ENCODE results near the gene UBE2E2.

The UBE2E2 gene

DNA sequence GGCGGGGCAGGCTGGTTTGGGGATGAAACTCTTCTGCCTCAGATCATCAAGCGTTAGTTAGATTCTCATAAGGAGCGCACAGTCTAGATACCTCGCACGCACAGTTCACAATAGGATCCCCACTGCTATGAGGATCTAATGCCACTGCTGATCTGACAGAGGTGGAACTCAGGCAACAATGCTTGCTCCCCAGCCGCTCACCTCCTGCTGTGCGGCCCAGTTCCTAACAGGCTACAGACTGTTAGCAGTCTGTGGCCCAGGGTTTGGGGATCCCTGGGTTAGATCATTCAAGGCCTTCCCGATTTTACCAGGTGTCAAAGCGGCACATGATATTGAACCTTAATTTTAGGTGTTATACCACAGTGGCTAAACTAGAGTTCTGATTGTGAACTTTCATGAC is 232.8 kb downstream of the UBE2E2 start:
- H2BK15ac ChIP-seq (ENCODE audit: low read length) = no peak overlapping the region
- H3K23ac ChIP-seq (ENCODE audit: low read depth, low read length, poor library complexity) = no peak overlapping the region
- no peak overlapping the region for H2AFZ ChIP-seq (ENCODE audit: low read length)
- H2BK5ac ChIP-seq (ENCODE audit: low read length) = no peak overlapping the region
- H2BK120ac ChIP-seq (ENCODE audit: low read depth, low read length) = no peak overlapping the region
- no peak overlapping the region for H3K27ac ChIP-seq (replicated peaks; ENCODE audit: low read length)
- no CpG with 5 or more reads among the region's 9 CpGs for WGBS, 2 donors (ENCODE audit: extremely low coverage in 2 of 2, insufficient read length in 2 of 2, insufficient replicate concordance in 1 of 2)
- no peak overlapping the region for H3K4me2 ChIP-seq (ENCODE audit: insufficient read depth, low read length, poor library complexity, severe bottlenecking)
- peaks cover 10 to 14% of the 10 kb centered on the region in 2 donors for H3K4me1 ChIP-seq (ENCODE audit: control insufficient read depth in 2 of 2, insufficient read depth in 1 of 2, low read depth in 1 of 2, low read length in 2 of 2)
- H3K4ac ChIP-seq (ENCODE audit: low read length) = no peak overlapping the region
- H3K79me1 ChIP-seq (ENCODE audit: low read depth, low read length) = no peaks in the 10 kb centered on the region
- H3K9me3 ChIP-seq (replicated peaks in 1 of 2; ENCODE audit: control insufficient read depth in 2 of 2, insufficient read depth in 1 of 2, low read depth in 1 of 2, low read length in 2 of 2) = no peaks in the 10 kb centered on the region
- H3K36me3 ChIP-seq (replicated peaks in 1 of 2; ENCODE audit: control insufficient read depth in 2 of 2, insufficient read depth in 2 of 2, low read length in 2 of 2) = no peaks in the 10 kb centered on the region
- no peaks in the 10 kb centered on the region for H3K27me3 ChIP-seq (ENCODE audit: control insufficient read depth in 3 of 3, insufficient read depth in 3 of 3, low read depth in 1 of 3, low read length in 3 of 3)
- no peak overlapping the region for H4K8ac ChIP-seq (ENCODE audit: low read depth, low read length)
- H3K4me3 ChIP-seq (ENCODE audit: low read length in 2 of 2) = no peak overlapping the region
- no peak overlapping the region for H2AK5ac ChIP-seq (ENCODE audit: low read depth, low read length)
- H2BK12ac ChIP-seq (ENCODE audit: low read length) = no peak overlapping the region
- H3K14ac ChIP-seq (ENCODE audit: low read length) = no peak overlapping the region
- DNase-seq (ENCODE audit: low spot score) = no peak
- H3K18ac ChIP-seq (ENCODE audit: low read length) = peak overlapping the region; percentile 44
- H4K91ac ChIP-seq (ENCODE audit: low read depth, low read length, poor library complexity) = no peak overlapping the region
- H3K9ac ChIP-seq (ENCODE audit: low read depth, low read length, poor library complexity) = no peak overlapping the region

DNA sequence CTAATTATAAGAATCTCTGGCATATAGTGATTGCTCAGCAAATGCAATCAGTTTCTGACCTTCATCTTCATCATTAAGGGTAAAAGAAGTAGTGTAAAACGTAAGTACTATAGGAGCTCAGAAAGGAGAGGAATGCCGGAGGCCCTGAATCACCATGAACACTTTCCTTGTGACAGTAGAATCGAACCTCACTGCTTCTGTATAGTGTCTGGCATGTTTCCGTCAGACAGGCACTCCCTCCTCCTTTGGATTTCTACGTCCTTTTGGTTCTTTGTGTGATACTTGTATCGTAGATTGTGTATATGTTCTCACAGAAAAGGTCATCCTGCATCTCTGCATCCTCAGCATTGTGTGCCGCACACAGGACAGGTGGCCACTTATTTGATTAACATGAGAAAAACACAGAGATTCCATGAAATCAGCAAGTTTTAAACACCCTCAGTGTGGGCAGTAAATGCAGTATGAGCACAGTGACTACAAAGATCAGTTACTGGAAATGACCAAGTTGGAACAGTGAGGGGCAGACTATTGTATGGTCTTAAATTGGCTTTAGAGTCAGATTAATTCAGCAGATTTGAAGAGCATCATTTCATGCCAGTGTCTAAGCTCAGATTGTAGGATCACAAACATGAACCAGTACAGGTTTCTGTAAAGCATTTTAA is 234.5 kb downstream of the UBE2E2 start:
- Histone ChIP-seq H3K14ac (ENCODE audit: low read length) (no peak overlapping the region), H3K4me3 (ENCODE audit: low read length in 2 of 2) (no peak overlapping the region), H2BK120ac (ENCODE audit: low read depth, low read length) (no peak overlapping the region), H4K8ac (ENCODE audit: low read depth, low read length) (no peak overlapping the region), H3K79me1 (ENCODE audit: low read depth, low read length) (no peaks in the 10 kb centered on the region), H3K9ac (ENCODE audit: low read depth, low read length, poor library complexity) (no peak overlapping the region), H3K27ac (replicated peaks; ENCODE audit: low read length) (no peak overlapping the region), H3K4ac (ENCODE audit: low read length) (no peak overlapping the region), H4K91ac (ENCODE audit: low read depth, low read length, poor library complexity) (no peak overlapping the region), H2AFZ (ENCODE audit: low read length) (peak overlapping the region; percentile 58), H3K27me3 (ENCODE audit: control insufficient read depth in 3 of 3, insufficient read depth in 3 of 3, low read depth in 1 of 3, low read length in 3 of 3) (no peaks in the 10 kb centered on the region), H3K18ac (ENCODE audit: low read length) (no peak overlapping the region), H2BK12ac (ENCODE audit: low read length) (no peak overlapping the region), H3K36me3 (replicated peaks in 1 of 2; ENCODE audit: control insufficient read depth in 2 of 2, insufficient read depth in 2 of 2, low read length in 2 of 2) (no peaks in the 10 kb centered on the region), H3K4me1 (ENCODE audit: control insufficient read depth in 2 of 2, insufficient read depth in 1 of 2, low read depth in 1 of 2, low read length in 2 of 2) (peaks cover 9 to 10% of the 10 kb centered on the region in 2 donors), H2BK15ac (ENCODE audit: low read length) (no peak overlapping the region), H2BK5ac (ENCODE audit: low read length) (no peak overlapping the region), H2AK5ac (ENCODE audit: low read depth, low read length) (no peak overlapping the region), H3K23ac (ENCODE audit: low read depth, low read length, poor library complexity) (no peak overlapping the region), H3K4me2 (ENCODE audit: insufficient read depth, low read length, poor library complexity, severe bottlenecking) (no peak overlapping the region), H3K9me3 (replicated peaks in 1 of 2; ENCODE audit: control insufficient read depth in 2 of 2, insufficient read depth in 1 of 2, low read depth in 1 of 2, low read length in 2 of 2) (no peaks in the 10 kb centered on the region)
- no peak for DNase-seq (ENCODE audit: low spot score)
- WGBS, 2 donors (ENCODE audit: extremely low coverage in 2 of 2, insufficient read length in 2 of 2, insufficient replicate concordance in 1 of 2) = no CpG with 5 or more reads among the region's 7 CpGs

GRCh38 chr3:23438657-23439056 is 235.5 kb downstream of the UBE2E2 start:
- Histone ChIP-seq H3K36me3 (replicated peaks in 1 of 2; ENCODE audit: control insufficient read depth in 2 of 2, insufficient read depth in 2 of 2, low read length in 2 of 2) (no peaks in the 10 kb centered on the region), H2BK12ac (ENCODE audit: low read length) (no peak overlapping the region), H3K4me2 (ENCODE audit: insufficient read depth, low read length, poor library complexity, severe bottlenecking) (no peak overlapping the region), H3K27me3 (ENCODE audit: control insufficient read depth in 3 of 3, insufficient read depth in 3 of 3, low read depth in 1 of 3, low read length in 3 of 3) (no peaks in the 10 kb centered on the region), H4K91ac (ENCODE audit: low read depth, low read length, poor library complexity) (no peak overlapping the region), H4K8ac (ENCODE audit: low read depth, low read length) (no peak overlapping the region), H3K9me3 (replicated peaks in 1 of 2; ENCODE audit: control insufficient read depth in 2 of 2, insufficient read depth in 1 of 2, low read depth in 1 of 2, low read length in 2 of 2) (no peaks in the 10 kb centered on the region), H2BK120ac (ENCODE audit: low read depth, low read length) (no peak overlapping the region), H3K4ac (ENCODE audit: low read length) (no peak overlapping the region), H3K4me1 (ENCODE audit: control insufficient read depth in 2 of 2, insufficient read depth in 1 of 2, low read depth in 1 of 2, low read length in 2 of 2) (peaks cover 9 to 10% of the 10 kb centered on the region in 2 donors), H2BK5ac (ENCODE audit: low read length) (no peak overlapping the region), H3K18ac (ENCODE audit: low read length) (no peak overlapping the region), H2AFZ (ENCODE audit: low read length) (no peak overlapping the region), H2AK5ac (ENCODE audit: low read depth, low read length) (no peak overlapping the region), H2BK15ac (ENCODE audit: low read length) (no peak overlapping the region), H3K79me1 (ENCODE audit: low read depth, low read length) (no peaks in the 10 kb centered on the region), H3K14ac (ENCODE audit: low read length) (no peak overlapping the region), H3K27ac (replicated peaks; ENCODE audit: low read length) (no peak overlapping the region), H3K4me3 (ENCODE audit: low read length in 2 of 2) (no peak overlapping the region), H3K23ac (ENCODE audit: low read depth, low read length, poor library complexity) (no peak overlapping the region), H3K9ac (ENCODE audit: low read depth, low read length, poor library complexity) (no peak overlapping the region)
- no peak for DNase-seq (ENCODE audit: low spot score)

DNA sequence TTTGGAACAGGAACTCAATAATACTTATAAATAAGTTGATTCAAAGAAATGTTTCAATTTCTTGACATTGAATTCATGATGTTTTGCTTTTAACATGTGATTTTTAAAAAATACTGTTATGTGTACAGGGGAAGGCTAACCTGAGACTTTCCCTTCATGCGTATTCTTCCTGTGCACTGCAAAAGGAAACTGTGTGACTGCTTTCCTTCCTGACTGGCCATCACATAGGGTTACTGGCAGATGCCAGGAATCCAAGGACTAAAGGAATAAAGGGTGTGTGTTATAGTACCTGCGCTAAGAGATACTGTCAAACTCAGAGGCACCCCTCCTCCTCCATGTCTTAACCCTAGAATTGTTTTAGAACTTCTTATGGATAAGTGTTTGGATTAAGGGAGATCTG is 236.0 kb downstream of the UBE2E2 start:
- no peak for DNase-seq (ENCODE audit: low spot score)
- H3K23ac ChIP-seq (ENCODE audit: low read depth, low read length, poor library complexity) = no peak overlapping the region
- no peak overlapping the region for H3K27ac ChIP-seq (replicated peaks; ENCODE audit: low read length)
- no peaks in the 10 kb centered on the region for H3K9me3 ChIP-seq (replicated peaks in 1 of 2; ENCODE audit: control insufficient read depth in 2 of 2, insufficient read depth in 1 of 2, low read depth in 1 of 2, low read length in 2 of 2)
- H3K36me3 ChIP-seq (replicated peaks in 1 of 2; ENCODE audit: control insufficient read depth in 2 of 2, insufficient read depth in 2 of 2, low read length in 2 of 2) = no peaks in the 10 kb centered on the region
- no peak overlapping the region for H2BK12ac ChIP-seq (ENCODE audit: low read length)
- H2BK15ac ChIP-seq (ENCODE audit: low read length) = no peak overlapping the region
- no peak overlapping the region for H4K8ac ChIP-seq (ENCODE audit: low read depth, low read length)
- H3K14ac ChIP-seq (ENCODE audit: low read length) = no peak overlapping the region
- H3K27me3 ChIP-seq (ENCODE audit: control insufficient read depth in 3 of 3, insufficient read depth in 3 of 3, low read depth in 1 of 3, low read length in 3 of 3) = no peaks in the 10 kb centered on the region
- no peak overlapping the region for H3K18ac ChIP-seq (ENCODE audit: low read length)
- H3K4me1 ChIP-seq (ENCODE audit: control insufficient read depth in 2 of 2, insufficient read depth in 1 of 2, low read depth in 1 of 2, low read length in 2 of 2) = peaks cover 9 to 10% of the 10 kb centered on the region in 2 donors
- no peaks in the 10 kb centered on the region for H3K79me1 ChIP-seq (ENCODE audit: low read depth, low read length)
- H2AK5ac ChIP-seq (ENCODE audit: low read depth, low read length) = no peak overlapping the region
- H3K4me3 ChIP-seq (ENCODE audit: low read length in 2 of 2) = no peak overlapping the region
- H3K9ac ChIP-seq (ENCODE audit: low read depth, low read length, poor library complexity) = no peak overlapping the region
- H4K91ac ChIP-seq (ENCODE audit: low read depth, low read length, poor library complexity) = no peak overlapping the region
- no peak overlapping the region for H2BK120ac ChIP-seq (ENCODE audit: low read depth, low read length)
- no peak overlapping the region for H3K4ac ChIP-seq (ENCODE audit: low read length)
- H3K4me2 ChIP-seq (ENCODE audit: insufficient read depth, low read length, poor library complexity, severe bottlenecking) = no peak overlapping the region
- WGBS, 2 donors (ENCODE audit: extremely low coverage in 2 of 2, insufficient read length in 2 of 2, insufficient replicate concordance in 1 of 2) = no CpG with 5 or more reads among the region's 2 CpGs
- no peak overlapping the region for H2BK5ac ChIP-seq (ENCODE audit: low read length)
- no peak overlapping the region for H2AFZ ChIP-seq (ENCODE audit: low read length)
